IPS DF 4.7 (cell line): Measurements from ENCODE around the gene ANKRD13C.

Source experiments
- DNase-seq: peaks from one replicate; pipeline ENCODE4 v3.0.0-alpha.2; 2013; ENCODE audit warnings: low spot score; ENCODE audit errors: extremely low read depth

Gene ANKRD13C

GRCh38 chr1:70295749-70296148 lies 58.8 kb downstream of the ANKRD13C start:
- no peak for DNase-seq

- DNase-seq: no peak
Observed at GRCh38 chr1:70293186-70293843, 61.2 kb downstream of the ANKRD13C start.

DNA sequence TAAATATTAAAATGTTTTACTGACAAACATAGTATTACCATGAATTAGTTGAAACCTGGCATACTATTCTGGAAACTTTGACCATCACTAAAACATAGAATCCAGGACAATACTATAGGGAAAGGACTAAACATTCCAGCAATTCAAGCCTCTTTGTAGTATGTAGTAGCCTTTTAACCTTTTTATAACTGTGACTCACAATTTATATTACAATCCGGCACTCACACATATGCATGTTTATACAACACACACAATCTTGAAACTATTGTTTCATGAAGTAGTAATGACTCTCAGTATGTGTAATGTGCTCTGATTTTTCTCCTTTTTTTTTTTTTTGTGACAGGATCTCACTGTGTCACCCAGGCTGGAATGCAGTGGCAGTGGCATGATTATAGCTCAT lies 64.3 kb downstream of the ANKRD13C start:
- DNase-seq: no peak

DNA sequence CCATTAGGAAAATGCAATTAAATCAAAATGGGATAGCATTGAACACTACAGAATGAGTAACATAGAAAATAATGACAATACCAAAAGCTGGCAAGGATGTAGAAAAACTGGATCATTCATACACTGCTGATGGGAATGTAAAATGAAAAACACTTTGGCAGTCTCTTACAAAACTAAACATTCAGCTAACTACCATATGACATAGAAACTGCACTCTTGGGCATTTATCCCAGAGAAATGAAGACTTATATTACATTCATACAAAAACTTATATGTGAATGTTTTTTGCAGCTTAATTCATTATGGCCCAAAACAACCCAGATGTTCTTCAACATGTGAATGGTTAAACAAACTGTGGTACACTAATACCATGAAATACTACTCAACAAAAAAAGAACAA lies 66.4 kb downstream of the ANKRD13C start:
- no peak for DNase-seq

- DNase-seq: no peak
Observed at GRCh38 chr1:70286453-70286852, 68.1 kb downstream of the ANKRD13C start.

GRCh38 chr1:70284366-70284765 lies 70.2 kb downstream of the ANKRD13C start:
- no peak for DNase-seq

- DNase-seq: no peak
Observed at GRCh38 chr1:70278710-70279109, 75.8 kb downstream of the ANKRD13C start.

DNA sequence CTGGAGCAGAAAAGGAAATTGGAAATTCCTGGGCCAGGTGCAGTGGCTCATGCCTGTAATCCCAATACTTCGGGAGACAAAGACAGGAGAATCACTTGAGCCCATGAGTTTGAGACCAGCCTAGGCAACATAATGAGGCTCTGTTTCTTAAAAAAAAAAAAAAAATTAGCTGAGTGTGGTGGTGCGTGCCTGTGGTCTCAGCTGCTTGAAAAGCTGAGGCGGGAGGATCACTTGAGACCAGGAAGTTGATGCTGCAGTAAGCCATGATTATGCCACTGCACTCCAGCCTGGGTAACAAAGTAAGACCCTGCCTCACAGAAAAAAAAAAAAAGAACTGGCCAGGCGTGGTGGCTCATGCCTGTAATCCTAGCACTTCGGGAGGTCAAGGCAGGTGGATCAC lies 76.6 kb downstream of the ANKRD13C start:
- no peak for DNase-seq

- no peak for DNase-seq
Observed at GRCh38 chr1:70265946-70266345, 88.6 kb downstream of the ANKRD13C start.

DNA sequence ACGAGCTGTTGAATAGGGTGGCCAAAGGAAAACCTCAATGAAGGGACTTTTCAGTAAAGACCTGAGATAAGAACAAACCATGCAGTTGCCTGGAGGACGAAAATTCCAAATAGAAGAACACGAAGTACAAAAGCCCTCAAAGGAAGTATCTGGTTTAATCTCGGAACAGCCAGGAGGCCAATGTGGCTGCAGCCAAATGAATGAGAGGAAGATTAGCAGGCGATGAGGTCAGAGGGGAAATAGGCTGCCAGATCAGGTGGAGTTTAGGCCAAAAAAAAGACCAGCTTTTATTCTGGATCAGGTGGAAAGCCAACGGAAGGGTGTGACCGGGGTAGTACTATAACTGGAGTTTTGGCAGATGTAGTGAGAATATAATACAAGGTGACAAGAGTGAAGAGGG lies 89.7 kb downstream of the ANKRD13C start:
- no peak for DNase-seq

DNA sequence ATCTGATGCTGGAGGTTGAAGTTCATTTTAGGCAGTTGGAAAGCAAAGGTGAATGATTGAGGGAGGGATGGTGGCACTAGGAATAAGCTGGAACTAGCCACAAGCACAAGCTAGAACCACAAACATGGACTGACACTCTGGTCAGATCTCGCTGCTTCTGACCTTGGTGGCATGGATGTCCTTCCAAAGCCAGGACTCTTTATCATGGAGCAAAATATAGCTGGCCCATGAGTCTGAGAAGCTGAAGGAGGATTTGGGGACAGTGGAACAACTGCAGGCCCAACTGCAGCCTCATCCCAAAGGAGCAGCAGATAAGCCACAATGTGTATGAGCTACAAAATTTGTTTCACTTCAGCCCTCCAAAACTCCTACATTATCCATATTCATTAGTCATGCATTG lies 97.9 kb downstream of the ANKRD13C start:
- DNase-seq: no peak

GRCh38 chr1:70248729-70249128 lies 105.8 kb downstream of the ANKRD13C start:
- no peak for DNase-seq

DNA sequence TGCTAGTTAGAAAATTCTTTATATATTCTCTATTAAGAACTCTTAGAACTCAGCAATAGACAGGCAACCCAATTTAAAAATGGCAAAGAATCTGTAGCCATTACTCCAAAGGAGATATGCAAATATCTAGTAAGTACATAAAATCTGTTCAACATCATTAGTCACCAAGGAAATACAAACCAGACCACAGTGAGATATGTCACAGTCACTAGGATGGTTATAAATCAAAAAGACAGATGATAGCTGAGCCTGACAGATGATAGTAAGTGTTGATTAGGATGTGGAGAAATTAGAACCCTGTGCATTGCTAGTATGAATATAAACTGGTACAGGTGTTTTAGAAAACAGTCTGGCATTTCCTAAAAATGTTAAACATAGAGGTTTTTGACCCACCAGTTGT lies 106.8 kb downstream of the ANKRD13C start:
- DNase-seq: no peak

GRCh38 chr1:70247122-70247521 lies 107.4 kb downstream of the ANKRD13C start:
- DNase-seq: no peak

DNA sequence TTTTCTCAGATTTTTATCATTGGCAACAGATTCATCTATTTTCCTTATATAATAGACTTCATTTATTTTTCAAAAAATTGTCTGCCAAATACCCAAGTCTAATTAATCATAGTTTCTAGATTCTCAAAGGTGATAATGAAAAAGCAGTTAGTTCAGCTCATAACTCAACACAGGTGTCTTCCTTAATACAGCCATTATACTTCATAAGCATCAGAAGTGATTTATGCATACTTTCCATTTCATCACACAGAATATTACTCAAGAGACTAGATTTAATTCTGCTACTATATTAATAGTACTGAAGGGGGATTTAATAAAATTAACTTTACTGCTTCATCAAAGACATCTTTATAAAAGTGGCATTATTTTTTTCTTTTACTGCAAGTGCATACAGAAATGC lies 114.6 kb downstream of the ANKRD13C start:
- DNase-seq: no peak

GRCh38 chr1:70234733-70235132 lies 119.8 kb downstream of the ANKRD13C start:
- no peak for DNase-seq

DNA sequence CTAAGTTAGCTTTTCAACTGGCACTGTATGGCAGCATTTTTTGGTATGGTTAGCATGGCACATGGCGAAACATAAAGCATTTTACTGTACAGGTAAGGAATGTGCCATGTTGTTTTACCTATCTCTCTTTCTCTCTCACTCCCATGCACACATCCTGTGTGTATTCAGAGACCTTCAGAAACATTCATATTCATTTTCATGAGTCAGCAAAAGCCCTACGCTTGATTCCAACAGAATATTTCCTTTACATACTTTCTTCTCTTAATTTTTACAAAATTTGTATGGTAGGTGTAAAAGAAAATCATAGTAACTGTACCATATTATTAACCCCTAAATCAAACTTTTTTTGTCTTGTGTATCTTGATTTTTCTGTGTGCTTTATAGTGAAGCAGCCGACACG lies 123.0 kb downstream of the ANKRD13C start:
- no peak for DNase-seq

DNA sequence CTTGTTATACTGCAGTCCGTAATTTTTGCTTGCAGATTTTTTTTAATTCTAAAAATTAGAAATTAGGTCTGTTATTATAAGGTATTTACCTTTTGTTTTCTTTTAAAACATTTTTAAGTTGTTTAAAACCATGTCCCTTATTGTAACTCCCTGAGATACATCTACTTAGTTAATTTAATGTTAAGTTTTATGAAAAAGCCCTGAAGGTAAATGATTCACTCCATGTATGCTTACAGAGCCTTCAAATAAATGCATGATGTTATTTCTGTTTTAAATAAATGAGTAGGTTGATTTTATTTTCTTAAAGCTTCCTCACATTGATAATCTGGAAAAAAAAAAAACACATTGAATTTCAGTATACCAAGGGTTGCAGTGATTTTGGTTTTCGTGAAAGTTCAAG lies 125.9 kb downstream of the ANKRD13C start:
- DNase-seq: no peak

GRCh38 chr1:70227439-70227838 lies 127.1 kb downstream of the ANKRD13C start:
- no peak for DNase-seq

DNA sequence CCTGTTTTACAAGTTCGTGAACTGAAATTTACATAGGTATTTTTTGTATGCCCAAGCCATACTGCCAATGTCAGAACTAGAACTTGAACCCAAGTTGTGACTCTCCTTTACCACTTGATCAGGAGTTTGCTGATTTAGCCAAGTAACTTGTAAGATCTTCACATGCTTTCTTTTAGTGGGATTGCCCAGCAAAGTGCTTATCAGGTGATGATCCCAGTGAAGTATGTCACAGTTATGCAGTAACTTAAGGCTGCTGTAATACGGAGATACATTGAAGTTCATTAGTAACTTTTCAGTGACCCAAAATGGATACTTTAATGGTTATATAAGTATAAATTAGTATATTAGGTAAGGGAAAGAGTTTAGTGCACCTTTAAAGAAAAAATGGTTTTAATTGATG lies 129.6 kb downstream of the ANKRD13C start:
- no peak for DNase-seq

- no peak for DNase-seq
Observed at GRCh38 chr1:70222716-70223235, 131.7 kb downstream of the ANKRD13C start.

GRCh38 chr1:70221238-70222121 lies 133.0 kb downstream of the ANKRD13C start, which contains the start of gene SRSF11:
TSS of gene SRSF11 (plus strand) at chr1:70221380. CDS start at chr1:70221637, 257 bp downstream.
- peak; percentile 69 for DNase-seq
